ENCODE data around the gene SH3BP5L.
"Not testable (repeated sequence)": the region's sequence is repeated elsewhere in the genome, so short reads cannot be mapped to it uniquely, and the experiment has no call there.

Gene SH3BP5L

DNA sequence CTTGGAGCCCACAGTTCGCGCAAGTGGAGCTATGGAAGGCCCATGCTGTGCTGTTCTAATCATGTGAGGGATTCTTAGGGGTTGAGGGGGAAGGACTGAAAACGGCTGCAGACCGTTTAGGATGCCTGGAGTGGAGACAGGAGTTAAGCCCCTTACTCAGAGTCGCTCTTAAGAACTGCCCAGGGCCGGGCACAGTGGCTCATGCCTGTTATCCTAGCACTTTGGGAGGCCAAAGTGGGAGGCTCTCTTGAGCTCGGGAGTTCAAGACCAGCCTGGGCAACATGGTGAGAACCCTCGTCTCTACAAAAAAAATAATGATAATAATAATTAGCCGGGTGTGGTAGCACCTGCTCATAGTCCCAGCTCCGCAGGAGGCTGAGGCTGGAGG lies 13.4 kb upstream of the SH3BP5L start:
- TF ChIP-seq, protein P1, sequence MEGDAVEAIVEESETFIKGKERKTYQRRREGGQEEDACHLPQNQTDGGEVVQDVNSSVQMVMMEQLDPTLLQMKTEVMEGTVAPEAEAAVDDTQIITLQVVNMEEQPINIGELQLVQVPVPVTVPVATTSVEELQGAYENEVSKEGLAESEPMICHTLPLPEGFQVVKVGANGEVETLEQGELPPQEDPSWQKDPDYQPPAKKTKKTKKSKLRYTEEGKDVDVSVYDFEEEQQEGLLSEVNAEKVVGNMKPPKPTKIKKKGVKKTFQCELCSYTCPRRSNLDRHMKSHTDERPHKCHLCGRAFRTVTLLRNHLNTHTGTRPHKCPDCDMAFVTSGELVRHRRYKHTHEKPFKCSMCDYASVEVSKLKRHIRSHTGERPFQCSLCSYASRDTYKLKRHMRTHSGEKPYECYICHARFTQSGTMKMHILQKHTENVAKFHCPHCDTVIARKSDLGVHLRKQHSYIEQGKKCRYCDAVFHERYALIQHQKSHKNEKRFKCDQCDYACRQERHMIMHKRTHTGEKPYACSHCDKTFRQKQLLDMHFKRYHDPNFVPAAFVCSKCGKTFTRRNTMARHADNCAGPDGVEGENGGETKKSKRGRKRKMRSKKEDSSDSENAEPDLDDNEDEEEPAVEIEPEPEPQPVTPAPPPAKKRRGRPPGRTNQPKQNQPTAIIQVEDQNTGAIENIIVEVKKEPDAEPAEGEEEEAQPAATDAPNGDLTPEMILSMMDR (IDR thresholded peaks at IDR 0.05; ENCODE audit: low read length, missing control alignments) = no peak
- no peak for DNase-seq (ENCODE audit: low read depth)
- peak overlapping the region; percentile 70 for H3K4me3 ChIP-seq (replicated peaks; ENCODE audit: low read depth, low read length)

DNA sequence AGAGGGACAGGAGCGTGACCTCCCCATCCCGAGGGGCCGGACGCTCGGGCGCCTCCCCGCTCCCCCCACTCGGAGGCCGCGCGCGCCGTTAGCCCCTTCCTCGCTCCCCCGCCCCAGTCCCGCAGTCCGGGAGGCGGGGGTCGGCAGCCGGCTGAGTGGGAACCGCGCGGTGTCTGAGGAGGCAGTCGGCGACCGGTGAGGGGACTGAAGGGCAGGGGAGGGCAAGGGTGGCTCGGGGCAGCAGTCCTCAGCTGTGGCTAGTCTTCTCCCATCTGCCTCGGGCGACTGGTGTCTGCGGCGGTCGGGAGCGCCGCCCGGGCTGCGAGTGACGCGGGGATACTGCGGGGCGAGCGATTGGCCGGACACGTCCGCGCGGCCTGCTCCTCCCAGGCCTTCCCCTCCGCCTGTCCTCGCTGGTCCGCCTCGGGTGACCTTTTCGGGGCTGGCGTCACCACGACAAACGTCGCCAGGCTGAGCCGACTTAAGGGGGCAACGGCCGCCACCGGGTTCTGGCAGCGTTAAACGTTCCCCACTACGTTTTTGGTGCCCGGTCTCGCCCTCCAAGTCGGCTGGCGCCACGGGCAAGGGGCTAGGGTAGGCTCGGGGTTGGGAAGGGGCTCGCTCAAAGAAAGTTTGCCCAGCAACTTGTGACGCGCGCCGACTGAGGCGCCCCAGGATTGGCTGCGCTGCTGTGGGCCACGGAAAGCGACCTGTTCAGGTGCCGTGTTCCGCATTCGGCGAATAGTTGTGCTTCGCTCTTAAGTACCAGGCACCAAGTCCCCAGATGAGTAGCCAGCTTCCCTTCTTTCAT lies 12.8 kb upstream of the SH3BP5L start:
- TF ChIP-seq, protein P1 (IDR thresholded peaks at IDR 0.05; ENCODE audit: low read length, missing control alignments) = no peak
- H3K4me3 ChIP-seq (replicated peaks; ENCODE audit: low read depth, low read length) = peak overlapping the region; percentile 70
- DNase-seq (ENCODE audit: low read depth) = peak; percentile 89

DNA sequence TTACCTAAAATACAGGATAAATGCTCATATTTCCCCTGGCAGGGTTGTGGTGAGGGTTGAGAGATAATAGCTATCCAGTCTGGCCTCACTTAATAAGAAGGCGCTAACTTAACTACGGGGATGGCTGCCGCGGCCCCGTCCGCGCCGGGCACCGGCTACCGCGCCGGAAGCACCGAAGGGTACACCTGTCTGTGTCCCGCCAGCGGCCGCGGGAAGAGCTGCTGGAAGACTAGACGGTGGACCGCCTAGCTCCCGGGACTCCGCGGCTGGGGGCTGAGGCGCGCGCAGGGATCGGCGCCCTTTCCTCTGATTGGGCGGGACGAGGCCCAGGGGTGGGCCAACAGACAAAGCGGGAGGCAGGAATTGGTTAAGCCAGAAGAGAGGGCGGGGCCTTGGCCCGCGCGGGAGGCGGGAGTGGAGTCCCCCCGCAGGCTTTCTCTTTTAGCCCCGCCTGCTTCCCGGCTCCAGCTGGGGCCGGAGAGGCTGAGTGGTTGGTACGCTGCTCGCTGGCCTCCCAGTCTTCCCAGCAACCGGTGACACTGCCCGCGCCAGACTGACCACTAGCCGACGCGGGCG lies 12.2 kb upstream of the SH3BP5L start, which contains the start of gene ZNF672:
TSS of gene ZNF672 (plus strand) at position 444 of the 576 bp plus-strand sequence. CDS start 9,051 bp downstream, outside the sequence.
- TF ChIP-seq, protein P1 (IDR thresholded peaks at IDR 0.05; ENCODE audit: low read length, missing control alignments) = no peak
- DNase-seq (ENCODE audit: low read depth) = peak; percentile 98
- H3K4me3 ChIP-seq (replicated peaks; ENCODE audit: low read depth, low read length) = peak within 1 kb of the TSS; percentile 70

DNA sequence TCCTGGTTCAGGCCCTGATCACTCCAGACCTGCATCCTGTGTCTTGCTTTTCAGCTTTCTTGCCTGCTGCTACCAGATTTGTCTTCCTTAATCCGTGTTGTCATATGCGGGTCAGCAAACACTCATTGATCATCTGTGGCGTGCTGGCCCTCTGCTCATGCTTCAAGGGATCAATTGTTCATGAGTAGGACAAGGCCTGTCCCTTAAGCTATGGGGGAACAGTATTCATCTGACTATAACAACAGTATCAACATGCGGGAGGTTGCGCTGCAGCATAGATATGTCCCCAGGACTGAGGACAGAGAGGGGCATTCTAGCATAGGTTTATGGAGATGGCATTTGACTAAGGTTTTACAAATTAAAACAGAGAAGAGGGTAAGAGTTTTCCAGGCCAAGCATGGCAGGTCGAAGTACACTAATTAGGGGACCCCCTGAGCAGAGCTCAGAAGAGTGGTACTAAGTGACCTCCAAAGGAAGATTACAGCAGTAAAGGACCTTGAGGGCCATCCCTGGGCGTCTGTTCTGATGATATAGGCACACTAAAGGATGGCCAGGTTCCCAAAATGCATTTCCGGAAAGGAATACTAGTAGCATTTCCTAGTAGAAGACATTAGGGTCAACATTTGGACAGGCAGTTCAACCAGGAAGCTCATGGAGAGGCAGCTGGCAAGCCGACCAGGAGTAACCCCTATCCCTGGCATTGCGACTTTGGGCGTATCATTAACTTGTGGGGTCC lies 11.5 kb upstream of the SH3BP5L start:
- TF ChIP-seq, protein P1 (IDR thresholded peaks at IDR 0.05; ENCODE audit: low read length, missing control alignments) = no peak
- peak overlapping the region; percentile 70 for H3K4me3 ChIP-seq (replicated peaks; ENCODE audit: low read depth, low read length)
- DNase-seq (ENCODE audit: low read depth) = no peak

DNA sequence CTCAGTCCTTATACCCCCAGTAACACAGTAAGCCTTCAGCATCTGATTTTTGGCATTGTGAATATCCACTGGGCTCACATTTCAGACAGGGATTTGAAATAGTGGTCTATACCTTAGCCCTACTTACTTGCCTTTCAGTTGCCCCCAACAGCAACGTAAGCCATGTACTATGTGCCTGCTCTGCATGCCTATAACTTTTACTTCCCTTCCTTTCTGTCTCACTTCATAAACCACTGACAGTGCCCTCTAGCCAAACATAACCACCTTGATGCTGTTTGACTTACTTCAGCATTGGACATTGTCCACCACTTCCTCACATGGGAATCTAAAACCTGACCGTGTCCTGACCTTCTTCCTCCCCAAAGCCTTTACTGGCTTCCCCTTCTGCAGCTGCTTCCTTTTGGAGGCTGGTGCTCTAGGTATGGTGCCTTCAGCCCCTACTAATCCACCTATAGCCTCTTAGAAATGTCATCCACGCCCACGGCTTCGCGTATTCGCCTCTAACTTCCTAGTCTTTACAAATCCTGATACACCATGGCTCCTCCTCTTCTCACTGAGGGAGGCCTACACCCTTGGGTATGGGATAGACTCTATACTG lies 8.7 kb upstream of the SH3BP5L start:
- no peak for DNase-seq (ENCODE audit: low read depth)
- no peak overlapping the region for H3K4me3 ChIP-seq (replicated peaks; ENCODE audit: low read depth, low read length)
- TF ChIP-seq, protein P1 (IDR thresholded peaks at IDR 0.05; ENCODE audit: low read length, missing control alignments) = no peak

DNA sequence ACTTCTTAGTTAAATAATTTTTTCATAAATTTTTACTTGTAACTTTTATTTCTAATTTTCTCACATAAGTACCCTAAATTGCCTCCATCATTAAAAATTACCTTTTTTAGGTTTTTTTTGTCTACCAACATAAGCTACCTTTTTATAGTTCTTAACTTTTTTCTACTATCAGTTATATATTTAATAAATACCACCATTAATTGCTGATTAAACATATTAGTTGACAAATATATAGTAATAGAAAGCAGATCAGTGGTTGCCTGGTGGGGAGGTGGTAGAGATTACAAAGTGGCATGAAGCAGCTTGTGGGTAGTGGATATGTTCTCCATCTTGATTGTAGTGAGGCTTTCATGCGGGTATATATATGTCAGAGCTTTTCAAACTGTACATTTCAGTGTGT lies 6.1 kb upstream of the SH3BP5L start:
- H3K4me3 ChIP-seq (replicated peaks; ENCODE audit: low read depth, low read length) = no peak overlapping the region
- TF ChIP-seq, protein P1 (IDR thresholded peaks at IDR 0.05; ENCODE audit: low read length, missing control alignments) = no peak
- no peak for DNase-seq (ENCODE audit: low read depth)

DNA sequence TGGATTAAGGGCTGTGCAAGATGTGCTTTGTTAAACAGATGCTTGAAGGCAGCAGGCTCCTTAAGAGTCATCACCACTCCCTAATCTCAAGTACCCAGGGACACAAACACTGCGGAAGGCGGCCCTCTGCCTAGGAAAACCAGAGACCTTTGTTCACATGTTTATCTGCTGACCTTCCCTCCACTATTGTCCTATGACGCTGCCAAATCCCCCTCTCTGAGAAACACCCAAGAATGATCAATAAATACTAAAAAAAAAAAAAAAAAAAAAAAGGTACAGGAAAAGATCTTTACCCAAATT lies 5.0 kb upstream of the SH3BP5L start:
- H3K4me3 ChIP-seq (replicated peaks; ENCODE audit: low read depth, low read length); DNase-seq (ENCODE audit: low read depth): not testable (repeated sequence)

All from fibroblast of pulmonary artery (primary cell).